ENCODE results near the gene PTH2R. TPM values are rescaled to one million over a fixed set of nuclear protein-coding genes. Genes with fewer than 3 reads are reported as not detected.

Gene PTH2R
- total RNA-seq, 1 donor from 2014 or later: not detected

Other genes starting within 250 kb of the PTH2R start
- not detected for gene CRYGA, start 243.2 kb upstream of the PTH2R start, total RNA-seq
- not detected for gene C2orf80, start 216.8 kb upstream of the PTH2R start, total RNA-seq
- gene IDH1, start 151.7 kb upstream of the PTH2R start, total RNA-seq: 179 TPM
- 12.0 TPM for gene PIKFYVE, start 140.5 kb upstream of the PTH2R start, total RNA-seq

Measured in esophagus mucosa (tissue), 1 donor.